IMR-90 (cell line): ENCODE measurements around the gene UNC13B. TPM values are rescaled to one million over a fixed set of nuclear protein-coding genes. Genes with fewer than 3 reads are reported as not detected.

ENCODE experiments used
- ATAC-seq: fragments of 200-7000 bp; cut with Tn5 transposase; 2 replicates; pipeline ENCODE4 v1.9.1; 2020; ENCODE audit warnings: low read depth, mild to moderate bottlenecking, moderate library complexity
- BruUV-seq: library from RNA; stranded (reverse); fragments of 400-500 nt; replicated peaks from 2 replicates; lab custom pipeline; 2021; lab: Mats Ljungman, UMichigan
- CTCF ChIA-PET: fragments of 300-600 bp; formaldehyde crosslinking; extraction: SDS; loops from one replicate; lab custom pipeline; 2021; ENCODE audit warnings: antibody characterized with exemption; lab: Yijun Ruan, JAX
- POLR2A ChIA-PET: fragments of 300-600 bp; sonication (Branson Sonifier 250); formaldehyde crosslinking; loops from one replicate; lab custom pipeline; 2022; ENCODE audit warnings: antibody characterized with exemption; ENCODE audit not compliant: unreplicated experiment; lab: Charles Lee
- DNase-seq: peaks from one replicate; pipeline ENCODE4 v3.0.0; 2013
- H2AFZ ChIP-seq: replicated peaks from 2 replicates; pipeline ENCODE3; 2013; ENCODE audit warnings: low read length, mild to moderate bottlenecking; ENCODE audit not compliant: poor library complexity
- H2AK5ac ChIP-seq: 2 replicates; pipeline ENCODE4 v1.6.1; 2013; ENCODE audit warnings: low read depth, low read length, inconsistent platforms
- H2AK9ac ChIP-seq: replicated peaks from 2 replicates; pipeline ENCODE3; 2013; ENCODE audit warnings: mild to moderate bottlenecking, low read depth, low read length, moderate library complexity; ENCODE audit not compliant: poor library complexity
- H2BK120ac ChIP-seq: 2 replicates; pipeline ENCODE4 v1.6.1; 2013; ENCODE audit warnings: low read depth, low read length, inconsistent platforms
- H2BK15ac ChIP-seq: 3 replicates; pipeline ENCODE4 v1.6.1; 2013; ENCODE audit warnings: low read depth, low read length, inconsistent platforms
- H2BK20ac ChIP-seq: 2 replicates; pipeline ENCODE4 v1.6.1; 2013; ENCODE audit warnings: low read depth, mild to moderate bottlenecking, inconsistent platforms, low read length, moderate library complexity
- H2BK5ac ChIP-seq: 2 replicates; pipeline ENCODE4 v1.6.1; 2013; ENCODE audit warnings: mild to moderate bottlenecking, low read depth, low read length, inconsistent platforms; ENCODE audit not compliant: poor library complexity, severe bottlenecking
- H3K14ac ChIP-seq: replicated peaks from 2 replicates; pipeline ENCODE4 v1.6.1; 2013; ENCODE audit warnings: low read depth, low read length, inconsistent platforms
- H3K18ac ChIP-seq: 2 replicates; pipeline ENCODE4 v1.6.1; 2013; ENCODE audit warnings: low read depth, low read length, control low read depth
- H3K23ac ChIP-seq: 2 replicates; pipeline ENCODE4 v1.6.1; 2013; ENCODE audit warnings: low read depth, low read length, inconsistent platforms
- H3K27ac ChIP-seq: 2 replicates; pipeline ENCODE4 v1.5.1; 2013; ENCODE audit warnings: mild to moderate bottlenecking, control low read depth, low read length; ENCODE audit not compliant: insufficient read depth
- H3K27me3 ChIP-seq: 2 replicates; pipeline ENCODE4 v1.6.1; 2013; ENCODE audit warnings: low read length; ENCODE audit not compliant: control insufficient read depth, insufficient read depth
- H3K36me3 ChIP-seq: 2 replicates; pipeline ENCODE4 v1.6.1; 2013; ENCODE audit warnings: low read length, mixed read lengths; ENCODE audit not compliant: control insufficient read depth, insufficient read depth
- H3K4ac ChIP-seq: 2 replicates; pipeline ENCODE4 v1.6.1; 2013; ENCODE audit warnings: low read depth, low read length, inconsistent platforms
- H3K4me1 ChIP-seq: 2 replicates; pipeline ENCODE4 v1.6.1; 2013; ENCODE audit warnings: low read length, mixed read lengths; ENCODE audit not compliant: control insufficient read depth, insufficient read depth
- H3K4me2 ChIP-seq: 2 replicates; pipeline ENCODE4 v1.6.1; 2013; ENCODE audit warnings: low read depth, mild to moderate bottlenecking, control low read depth, low read length, moderate library complexity
- H3K4me3 ChIP-seq: 2 replicates; pipeline ENCODE4 v1.5.1; 2013; ENCODE audit warnings: low read depth, mild to moderate bottlenecking, control low read depth, low read length, moderate library complexity; ENCODE audit not compliant: insufficient read depth
- H3K56ac ChIP-seq: 2 replicates; pipeline ENCODE4 v1.6.1; 2013; ENCODE audit warnings: low read length, inconsistent platforms; ENCODE audit not compliant: insufficient read depth; ENCODE audit errors: extremely low read depth
- H3K79me1 ChIP-seq, 2 experiments: 2 replicates each; pipeline ENCODE4 v1.6.1; 2013; ENCODE audit warnings: low read length in 2 of 2, inconsistent platforms in 1 of 2, low read depth in 1 of 2
- H3K9ac ChIP-seq: 2 replicates; pipeline ENCODE4 v1.6.1; 2013; ENCODE audit warnings: low read depth, low read length, control low read depth
- H3K9me1 ChIP-seq: 2 replicates; pipeline ENCODE4 v1.6.1; 2013; ENCODE audit warnings: low read length, inconsistent platforms; ENCODE audit not compliant: insufficient read depth
- H3K9me3 ChIP-seq: 2 replicates; pipeline ENCODE4 v1.6.1; 2013; ENCODE audit warnings: low read length; ENCODE audit not compliant: control insufficient read depth, insufficient read depth
- H4K20me1 ChIP-seq: 2 replicates; pipeline ENCODE4 v1.6.1; 2013; ENCODE audit warnings: low read length, inconsistent platforms; ENCODE audit not compliant: insufficient read depth
- H4K5ac ChIP-seq: 2 replicates; pipeline ENCODE4 v1.6.1; 2013; ENCODE audit warnings: mild to moderate bottlenecking, low read depth, low read length, control low read depth
- H4K8ac ChIP-seq, 2 experiments: 2 replicates each; pipeline ENCODE4 v1.6.1; 2013; ENCODE audit warnings: low read depth in 2 of 2, low read length in 2 of 2, control low read depth in 1 of 2, inconsistent platforms in 1 of 2
- H4K91ac ChIP-seq: 2 replicates; pipeline ENCODE4 v1.6.1; 2013; ENCODE audit warnings: low read depth, low read length, inconsistent platforms; ENCODE audit not compliant: insufficient read depth
- BHLHE40 ChIP-seq: fragments of 150-350 bp; IDR thresholded peaks from 2 replicates; pipeline ENCODE4 v1.6.1; 2016; ENCODE audit warnings: mild to moderate bottlenecking, low read depth, low read length
- CEBPB ChIP-seq: IDR thresholded peaks from 2 replicates; pipeline ENCODE4 v1.6.1; 2012; ENCODE audit warnings: low read depth, low read length, improper control_type of control experiment
- CHD1 ChIP-seq: IDR thresholded peaks from 2 replicates; pipeline ENCODE4 v1.6.1; 2012; ENCODE audit warnings: low read depth, low read length, improper control_type of control experiment
- CTCF ChIP-seq: conservative IDR thresholded peaks from 2 replicates; pipeline ENCODE4 v1.5.1; 2012; ENCODE audit warnings: mild to moderate bottlenecking, low read depth, low read length, improper control_type of control experiment
- ELK1 ChIP-seq: fragments of 150-350 bp; IDR thresholded peaks from 2 replicates; pipeline ENCODE4 v1.6.1; 2016; ENCODE audit warnings: low read depth, mild to moderate bottlenecking, low read length, moderate library complexity, borderline replicate concordance
- FOS ChIP-seq: fragments of 150-350 bp; IDR thresholded peaks from 2 replicates; pipeline ENCODE4 v1.6.1; 2016; ENCODE audit warnings: low read depth, low read length
- MAZ ChIP-seq: IDR thresholded peaks from 2 replicates; pipeline ENCODE4 v1.6.1; 2012; ENCODE audit warnings: low read depth, mild to moderate bottlenecking, low read length, improper control_type of control experiment, moderate library complexity, borderline replicate concordance
- MXI1 ChIP-seq: IDR thresholded peaks from 2 replicates; pipeline ENCODE4 v1.6.1; 2012; ENCODE audit warnings: low read depth, mild to moderate bottlenecking, low read length, moderate library complexity, borderline replicate concordance
- NFE2L2 ChIP-seq: fragments of 150-350 bp; IDR thresholded peaks from 2 replicates; pipeline ENCODE4 v1.6.1; 2016; ENCODE audit warnings: low read depth, mild to moderate bottlenecking, low read length
- POLR2A ChIP-seq: IDR thresholded peaks from 2 replicates; pipeline ENCODE4 v1.6.1; 2012; ENCODE audit warnings: mild to moderate bottlenecking, low read depth, low read length
- RAD21 ChIP-seq: IDR thresholded peaks from 2 replicates; pipeline ENCODE4 v1.6.1; 2012; ENCODE audit warnings: low read length, improper control_type of control experiment
- RCOR1 ChIP-seq: IDR thresholded peaks from 2 replicates; pipeline ENCODE4 v1.6.1; 2012; ENCODE audit warnings: mild to moderate bottlenecking, low read length, improper control_type of control experiment; ENCODE audit not compliant: insufficient replicate concordance
- RFX5 ChIP-seq: IDR thresholded peaks from 2 replicates; pipeline ENCODE4 v1.8.0; 2012; ENCODE audit warnings: low read depth, mild to moderate bottlenecking, low read length, moderate library complexity
- SMC3 ChIP-seq: fragments of 150-350 bp; IDR thresholded peaks from 2 replicates; pipeline ENCODE4 v1.6.1; 2016; ENCODE audit warnings: low read depth, mild to moderate bottlenecking, antibody characterized with exemption, low read length, moderate library complexity
- USF2 ChIP-seq: fragments of 150-350 bp; IDR thresholded peaks from 2 replicates; pipeline ENCODE4 v1.6.1; 2017; ENCODE audit warnings: mild to moderate bottlenecking, antibody characterized with exemption, low read length, low read depth
- WGBS, 2 experiments: methylation state at CpG; one replicate each; pipeline versions ENCODE4 v1.1.5 to v1.1.7; 2013; ENCODE audit warnings: missing lambda C conversion rate in 2 of 2; ENCODE audit not compliant: insufficient read length in 1 of 2; ENCODE audit errors: extremely low coverage in 2 of 2; 5-methylcytosine and 5-hydroxymethylcytosine counted together
- dilution Hi-C: fragments of 300-500 bp; cut with HindIII; formaldehyde crosslinking; loops from one replicate; pipeline ENCODE4 v1.14.3; 2018; ENCODE audit warnings: low sequenced_read_pairs; ENCODE audit not compliant: unreplicated experiment
- in situ Hi-C: fragments of 300-500 bp; cut with MboI; formaldehyde crosslinking; loops from 3 replicates; pipeline ENCODE4 v1.14.3; 2019; ENCODE audit warnings: low sequenced_read_pairs, inconsistent platforms, mixed read lengths
- intact Hi-C: fragments of 100-400 bp; cut with micrococcal nuclease; formaldehyde crosslinking; loops from 2 replicates; pipeline ENCODE4 v1.10.0; 2022
- polyA plus RNA-seq, 3 experiments: library from polyadenylated mRNA; depleted of rRNA; stranded (reverse); fragments of >200 nt; gene quantifications; 2 replicates each; pipeline ENCODE4 v1.2.3, GENCODE V29; 2012; ENCODE audit warnings: low replicate concordance in 1 of 3
- total RNA-seq: library from RNA; depleted of rRNA; stranded (reverse); fragments of >200 nt; gene quantifications from 2 replicates; pipeline ENCODE4 v1.2.3, GENCODE V29; 2012

Gene UNC13B
- total and polyA plus RNA-seq, 2 of the 4 experiments (the other 2 are of a cell fraction), result 7.5 to 14.3 TPM

DNA sequence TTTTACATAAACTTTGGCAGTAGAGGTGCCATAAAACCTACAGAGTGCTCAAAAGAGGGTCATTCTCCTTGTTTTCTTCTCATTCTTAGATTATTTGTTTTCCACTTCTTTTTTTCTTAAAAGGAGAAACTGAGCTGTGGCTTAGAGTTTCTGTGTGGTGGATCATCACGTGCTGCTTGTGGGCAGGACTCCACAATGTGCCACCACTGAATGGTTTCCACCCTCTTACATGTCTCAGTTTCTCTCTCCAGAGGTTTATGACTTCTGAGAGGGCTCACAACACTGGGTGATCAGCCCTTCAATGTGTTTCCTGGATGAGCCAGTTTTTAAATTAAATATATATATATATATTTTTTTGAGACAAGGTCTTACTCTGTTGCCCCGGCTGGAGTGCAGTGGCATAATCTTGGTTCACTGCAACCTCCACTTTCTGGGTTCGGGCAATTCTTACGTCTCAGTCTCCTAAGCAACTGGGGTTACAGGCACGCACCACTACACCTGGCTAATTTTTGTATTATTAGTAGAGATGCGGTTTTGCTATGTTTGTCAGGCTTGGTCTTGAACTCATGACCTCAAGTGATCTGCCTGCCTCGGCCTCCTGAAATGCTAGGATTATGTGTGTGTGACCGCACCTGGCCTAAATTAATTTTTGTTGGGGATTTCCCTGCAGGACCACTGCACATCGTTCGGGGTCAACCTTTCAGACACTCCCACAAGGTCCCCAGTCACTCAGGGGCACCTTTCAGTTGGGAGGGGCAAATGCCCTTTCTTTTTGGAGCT, 3.1 kb upstream of the UNC13B start:
- H4K8ac ChIP-seq, result no peak overlapping the region
- H3K4me3 ChIP-seq, result no peak overlapping the region
- no peak overlapping the region for H4K5ac ChIP-seq
- H3K9ac ChIP-seq, result no peak overlapping the region
- no peak overlapping the region for H3K56ac ChIP-seq
- no peaks in the 10 kb centered on the region for H3K36me3 ChIP-seq
- no peak overlapping the region for H2BK15ac ChIP-seq
- 83% methylated on average over 2 of the region's 10 CpGs; no CpG with 5 or more reads in 1 of the 2 experiments for WGBS, 2 experiments
- ChIA-PET CTCF (no interaction called here), POLR2A (no interaction called here)
- ATAC-seq (no peak), DNase-seq (no peak)
- no peaks in the 10 kb centered on the region; the same call in 1 of the 2 replicates for H3K9me1 ChIP-seq
- H2AK5ac ChIP-seq, result no peak overlapping the region
- H2AFZ ChIP-seq, result no peak overlapping the region
- H2BK120ac ChIP-seq, result no peak overlapping the region
- no peak overlapping the region for H2BK20ac ChIP-seq
- no peak overlapping the region for H4K91ac ChIP-seq
- no peak overlapping the region for H3K23ac ChIP-seq
- no peak overlapping the region for H2BK5ac ChIP-seq
- H3K14ac ChIP-seq, result no peak overlapping the region
- no peaks in the 10 kb centered on the region for H3K4me1 ChIP-seq
- H3K79me1 ChIP-seq, result peaks cover 9 to 10% of the 10 kb centered on the region in 2 experiments; a peak in 3 of 4 replicates
- no peaks in the 10 kb centered on the region for H3K27me3 ChIP-seq
- H2AK9ac ChIP-seq, result no peak overlapping the region
- no peak overlapping the region for H3K18ac ChIP-seq
- no peak overlapping the region for H3K4me2 ChIP-seq
- in situ Hi-C loops (no loop called here), dilution Hi-C loops (no loop called here), intact Hi-C loops (no loop called here)
- H3K9me3 ChIP-seq, result 0 out of 2 replicates have a peak, but pooled peaks cover 2% of the 10 kb centered on the region
- no peak overlapping the region for H3K4ac ChIP-seq
- H3K27ac ChIP-seq, result no peak overlapping the region
- no TSS peak for BruUV-seq
- no peaks in the 10 kb centered on the region for H4K20me1 ChIP-seq
- TF ChIP-seq RAD21, result no peak
- no peak for TF ChIP-seq NFE2L2
- no peak for TF ChIP-seq CHD1
- no peak for TF ChIP-seq RFX5
- no peak for TF ChIP-seq CTCF
- no peak for TF ChIP-seq ELK1
- TF ChIP-seq CEBPB, result no peak
- TF ChIP-seq POLR2A, result no peak
- no peak for TF ChIP-seq RCOR1
- TF ChIP-seq USF2, result no peak
- no peak for TF ChIP-seq MAZ
- TF ChIP-seq MXI1, result no peak
- no peak for TF ChIP-seq SMC3
- no peak for TF ChIP-seq FOS
- TF ChIP-seq BHLHE40, result no peak
